HCT116 (cell line): ENCODE results near the gene ZDHHC14. TPM values are rescaled to one million over a fixed set of nuclear protein-coding genes. Genes with fewer than 3 reads are reported as not detected.

Source experiments
- ATAC-seq: fragments of 200-7000 bp; cut with Tn5 transposase; 2 replicates; pipeline ENCODE4 v1.9.1; 2020; ENCODE audit warnings: mild to moderate bottlenecking, moderate library complexity
- BruUV-seq: library from RNA; stranded (reverse); fragments of 400-500 nt; replicated peaks from 2 replicates; lab custom pipeline; 2021; lab: Mats Ljungman, UMichigan
- CTCF ChIA-PET: fragments of 300-600 bp; sonication (Branson Sonifier 250); formaldehyde crosslinking; loops from one replicate; lab custom pipeline; 2021; ENCODE audit warnings: antibody characterized with exemption; lab: Charles Lee
- POLR2A ChIA-PET: fragments of 300-600, 350-600 bp; sonication (Branson Sonifier 250); formaldehyde crosslinking; loops from one replicate; lab custom pipeline; 2021; ENCODE audit warnings: antibody characterized with exemption; lab: Charles Lee
- RAD21 ChIA-PET, 2 experiments: fragments of 300-600 bp; sonication (Branson Sonifier 250); formaldehyde crosslinking; loops; one replicate each; lab custom pipeline; 2023; ENCODE audit warnings: low total read pairs in 2 of 2; ENCODE audit not compliant: uncharacterized antibody in 2 of 2, unreplicated experiment in 2 of 2, low non-redundant PET in 1 of 2; lab: Charles Lee
- DNase-seq: peaks from one replicate; pipeline ENCODE4 v3.0.0-alpha.2; 2010; ENCODE audit warnings: low read depth, low spot score
- H2AFZ ChIP-seq: fragments of 200-600 bp; shearing (Covaris generic), sonication (generic); 2 replicates; pipeline ENCODE4 v1.6.1; 2017; ENCODE audit warnings: low read depth, mixed run types, mixed read lengths, antibody characterized with exemption, low read length; ENCODE audit not compliant: poor library complexity, severe bottlenecking
- H3K27ac ChIP-seq: 2 replicates; pipeline ENCODE4 v1.5.1; 2012; ENCODE audit warnings: low read depth, low read length
- H3K27me3 ChIP-seq: fragments of 200-600 bp; sonication (generic); 2 replicates; pipeline ENCODE4 v1.6.1; 2016; ENCODE audit warnings: mixed run types, low read length, mixed read lengths; ENCODE audit not compliant: insufficient read depth
- H3K36me3 ChIP-seq, 2 experiments: fragments of 200-500 bp in 1 of 2; fragments of 200-600 bp in 1 of 2; sonication (Bioruptor generic) in 1 of 2; sonication (generic) in 1 of 2; 2 replicates each; pipeline versions ENCODE4 v1.5.1 to v1.6.1; 2014 to 2016; ENCODE audit warnings: low read length in 2 of 2, inconsistent platforms in 1 of 2, mixed read lengths in 1 of 2, mixed run types in 1 of 2; ENCODE audit not compliant: insufficient read depth in 2 of 2, control insufficient read depth in 1 of 2
- H3K4me1 ChIP-seq, 2 experiments: fragments of 200-600 bp in 1 of 2; sonication (generic) in 1 of 2; 2 replicates each; pipeline versions ENCODE4 v1.5.1 to v1.6.1; 2012 to 2017; ENCODE audit warnings: low read length in 2 of 2, inconsistent platforms in 1 of 2, mild to moderate bottlenecking in 1 of 2, mixed read lengths in 1 of 2, mixed run types in 1 of 2, moderate library complexity in 1 of 2; ENCODE audit not compliant: insufficient read depth in 2 of 2, control insufficient read depth in 1 of 2
- H3K4me2 ChIP-seq: fragments of 200-600 bp; sonication (generic); 2 replicates; pipeline ENCODE4 v1.6.1; 2017; ENCODE audit warnings: mixed run types, low read length, mixed read lengths
- H3K4me3 ChIP-seq, 2 experiments: fragments of 200-600 bp in 1 of 2; sonication (generic) in 1 of 2; replicated peaks in 1 of 2; 2 replicates each; pipeline ENCODE4 v1.5.1; 2011 to 2016; ENCODE audit warnings: low read length in 2 of 2, control low read depth in 1 of 2, low read depth in 1 of 2, mild to moderate bottlenecking in 1 of 2, mixed read lengths in 1 of 2, mixed run types in 1 of 2
- H3K79me2 ChIP-seq: fragments of 200-600 bp; sonication (generic); 2 replicates; pipeline ENCODE4 v1.6.1; 2017; ENCODE audit warnings: mild to moderate bottlenecking, mixed run types, low read length, moderate library complexity, mixed read lengths; ENCODE audit not compliant: insufficient read depth
- H3K9ac ChIP-seq: fragments of 200-600 bp; sonication (generic); 2 replicates; pipeline ENCODE4 v1.6.1; 2016; ENCODE audit warnings: low read length, mixed read lengths
- H3K9me2 ChIP-seq: fragments of 200-600 bp; sonication (generic), shearing (Covaris generic); 2 replicates; pipeline ENCODE4 v1.6.1; 2017; ENCODE audit warnings: mixed run types, mild to moderate bottlenecking, moderate library complexity; ENCODE audit not compliant: insufficient read depth
- H3K9me3 ChIP-seq, 2 experiments: fragments of 200-500 bp in 1 of 2; fragments of 200-600 bp in 1 of 2; sonication (Bioruptor generic) in 1 of 2; sonication (generic) in 1 of 2; 2 replicates each; pipeline ENCODE4 v1.6.1; 2014 to 2017; ENCODE audit warnings: low read length in 2 of 2, mixed read lengths in 2 of 2, inconsistent platforms in 1 of 2, low read depth in 1 of 2, mild to moderate bottlenecking in 1 of 2, mixed run types in 1 of 2, moderate library complexity in 1 of 2; ENCODE audit not compliant: control insufficient read depth in 1 of 2, insufficient read depth in 1 of 2
- H4K20me1 ChIP-seq: fragments of 200-600 bp; sonication (generic), shearing (Covaris generic); 2 replicates; pipeline ENCODE4 v1.6.1; 2017; ENCODE audit warnings: mixed run types, mild to moderate bottlenecking, moderate library complexity; ENCODE audit not compliant: insufficient read depth
- CBX3 ChIP-seq: IDR thresholded peaks from 2 replicates; pipeline ENCODE4 v1.6.1; 2012; ENCODE audit warnings: low read depth
- CEBPB ChIP-seq: IDR thresholded peaks from 2 replicates; pipeline ENCODE4 v1.6.1; 2012; ENCODE audit warnings: low read depth
- EZH2 ChIP-seq: fragments of 200-600 bp; sonication (generic); IDR thresholded peaks from 2 replicates; pipeline ENCODE4 v1.6.1; 2017; ENCODE audit warnings: antibody characterized with exemption, mixed run types
- POLR2A ChIP-seq: IDR thresholded peaks from 2 replicates; pipeline ENCODE4 v1.7.0; 2011; ENCODE audit warnings: borderline replicate concordance; ENCODE audit not compliant: insufficient read depth, insufficient read length; ENCODE audit errors: extremely low read depth
- POLR2AphosphoS5 ChIP-seq: IDR thresholded peaks from 2 replicates; pipeline ENCODE4 v1.6.1; 2011; ENCODE audit warnings: mild to moderate bottlenecking, low read depth, low read length, moderate library complexity
- SIN3A ChIP-seq: IDR thresholded peaks from 2 replicates; pipeline ENCODE4 v1.6.1; 2012; ENCODE audit warnings: low read depth
- SP1 ChIP-seq: IDR thresholded peaks from 2 replicates; pipeline ENCODE4 v1.6.1; 2012; ENCODE audit warnings: low read depth
- SRF ChIP-seq: IDR thresholded peaks from 2 replicates; pipeline ENCODE4 v1.6.1; 2012; ENCODE audit warnings: low read depth
- TCF7L2 ChIP-seq: IDR thresholded peaks from 2 replicates; pipeline ENCODE4 v1.7.0; 2011; ENCODE audit warnings: borderline replicate concordance, inconsistent platforms; ENCODE audit not compliant: insufficient read depth, insufficient read length; ENCODE audit errors: extremely low read depth
- ZNF274 ChIP-seq: fragments of 200-500 bp; sonication (Bioruptor generic); IDR thresholded peaks from 2 replicates; pipeline ENCODE4 v1.6.1; 2014; ENCODE audit warnings: mild to moderate bottlenecking, low read depth, low read length, inconsistent platforms
- intact Hi-C: fragments of 100-400 bp; cut with micrococcal nuclease; formaldehyde crosslinking; loops from 2 replicates; pipeline ENCODE4 v1.10.0; 2022
- total RNA-seq: library from RNA; stranded (reverse); gene quantifications from one replicate; pipeline ENCODE4 v1.2.1, GENCODE V29; 2021; ENCODE audit not compliant: unreplicated experiment
- TF ChIP-seq, protein P1 (sequence below): IDR thresholded peaks from 2 replicates; pipeline ENCODE4 v1.6.1; 2011; ENCODE audit warnings: mild to moderate bottlenecking, low read length, moderate library complexity; ENCODE audit not compliant: insufficient replicate concordance; ENCODE audit errors: extremely low read depth
- TF ChIP-seq, protein P2 (sequence below): IDR thresholded peaks from 2 replicates; pipeline ENCODE4 v1.6.1; 2012
- TF ChIP-seq, protein P3 (sequence below), 3 experiments: fragments of 200-600 bp in 1 of 3; sonication (generic) in 1 of 3; IDR thresholded peaks in 2 of 3; conservative IDR thresholded peaks in 1 of 3; 2 replicates each; pipeline ENCODE4 v1.5.1; 2012 to 2017; ENCODE audit warnings: low read depth in 2 of 3, low read length in 2 of 3, antibody characterized with exemption in 1 of 3, borderline replicate concordance in 1 of 3, control low read depth in 1 of 3, mild to moderate bottlenecking in 1 of 3, mixed read lengths in 1 of 3, mixed run types in 1 of 3, moderate library complexity in 1 of 3; ENCODE audit not compliant: insufficient read depth in 1 of 3

The ZDHHC14 gene
- total RNA-seq, 1 experiment from 2014 or later = 5.3 TPM

DNA sequence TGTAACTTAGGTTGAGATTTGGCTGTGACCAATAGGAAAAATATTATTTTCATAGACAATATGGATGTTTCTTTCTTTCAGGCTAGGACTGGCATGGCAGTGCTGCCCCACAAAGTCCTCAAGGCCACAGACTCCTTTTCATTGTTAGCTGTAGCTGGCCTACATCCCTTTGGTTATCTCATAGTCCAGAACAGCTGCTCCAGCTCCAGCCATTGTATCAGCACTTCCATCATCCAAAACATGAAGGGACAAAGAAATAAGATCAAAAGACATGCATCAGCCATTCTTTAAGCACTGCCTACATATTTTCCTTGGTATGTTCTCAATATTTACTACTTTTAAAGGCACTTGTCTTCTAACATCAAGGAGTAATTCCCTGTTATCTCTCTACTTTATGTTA is 73.0 kb downstream of the ZDHHC14 start:
- Histone ChIP-seq H3K4me3 (no peak overlapping the region), H3K27me3 (no peaks in the 10 kb centered on the region), H4K20me1 (no peaks in the 10 kb centered on the region), H3K79me2 (no peaks in the 10 kb centered on the region), H3K4me2 (no peak overlapping the region), H3K9me3 (no peaks in the 10 kb centered on the region), H3K4me1 (no peaks in the 10 kb centered on the region), H3K9me2 (no peaks in the 10 kb centered on the region), H3K9ac (no peak overlapping the region), H3K27ac (no peak overlapping the region), H3K36me3 (no peaks in the 10 kb centered on the region), H2AFZ (no peak overlapping the region)
- intact Hi-C loops = no loop called here
- TF ChIP-seq, protein P1, sequence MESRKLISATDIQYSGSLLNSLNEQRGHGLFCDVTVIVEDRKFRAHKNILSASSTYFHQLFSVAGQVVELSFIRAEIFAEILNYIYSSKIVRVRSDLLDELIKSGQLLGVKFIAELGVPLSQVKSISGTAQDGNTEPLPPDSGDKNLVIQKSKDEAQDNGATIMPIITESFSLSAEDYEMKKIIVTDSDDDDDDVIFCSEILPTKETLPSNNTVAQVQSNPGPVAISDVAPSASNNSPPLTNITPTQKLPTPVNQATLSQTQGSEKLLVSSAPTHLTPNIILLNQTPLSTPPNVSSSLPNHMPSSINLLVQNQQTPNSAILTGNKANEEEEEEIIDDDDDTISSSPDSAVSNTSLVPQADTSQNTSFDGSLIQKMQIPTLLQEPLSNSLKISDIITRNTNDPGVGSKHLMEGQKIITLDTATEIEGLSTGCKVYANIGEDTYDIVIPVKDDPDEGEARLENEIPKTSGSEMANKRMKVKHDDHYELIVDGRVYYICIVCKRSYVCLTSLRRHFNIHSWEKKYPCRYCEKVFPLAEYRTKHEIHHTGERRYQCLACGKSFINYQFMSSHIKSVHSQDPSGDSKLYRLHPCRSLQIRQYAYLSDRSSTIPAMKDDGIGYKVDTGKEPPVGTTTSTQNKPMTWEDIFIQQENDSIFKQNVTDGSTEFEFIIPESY = no peak
- TF ChIP-seq SIN3A (no peak), SP1 (no peak), EZH2 (no peak), SRF (no peak), POLR2AphosphoS5 (no peak), TCF7L2 (no peak), CEBPB (no peak), ZNF274 (no peak), CBX3 (no peak), POLR2A (no peak)
- TF ChIP-seq, protein P2, sequence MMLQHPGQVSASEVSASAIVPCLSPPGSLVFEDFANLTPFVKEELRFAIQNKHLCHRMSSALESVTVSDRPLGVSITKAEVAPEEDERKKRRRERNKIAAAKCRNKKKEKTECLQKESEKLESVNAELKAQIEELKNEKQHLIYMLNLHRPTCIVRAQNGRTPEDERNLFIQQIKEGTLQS = no peak
- TF ChIP-seq, protein P3, sequence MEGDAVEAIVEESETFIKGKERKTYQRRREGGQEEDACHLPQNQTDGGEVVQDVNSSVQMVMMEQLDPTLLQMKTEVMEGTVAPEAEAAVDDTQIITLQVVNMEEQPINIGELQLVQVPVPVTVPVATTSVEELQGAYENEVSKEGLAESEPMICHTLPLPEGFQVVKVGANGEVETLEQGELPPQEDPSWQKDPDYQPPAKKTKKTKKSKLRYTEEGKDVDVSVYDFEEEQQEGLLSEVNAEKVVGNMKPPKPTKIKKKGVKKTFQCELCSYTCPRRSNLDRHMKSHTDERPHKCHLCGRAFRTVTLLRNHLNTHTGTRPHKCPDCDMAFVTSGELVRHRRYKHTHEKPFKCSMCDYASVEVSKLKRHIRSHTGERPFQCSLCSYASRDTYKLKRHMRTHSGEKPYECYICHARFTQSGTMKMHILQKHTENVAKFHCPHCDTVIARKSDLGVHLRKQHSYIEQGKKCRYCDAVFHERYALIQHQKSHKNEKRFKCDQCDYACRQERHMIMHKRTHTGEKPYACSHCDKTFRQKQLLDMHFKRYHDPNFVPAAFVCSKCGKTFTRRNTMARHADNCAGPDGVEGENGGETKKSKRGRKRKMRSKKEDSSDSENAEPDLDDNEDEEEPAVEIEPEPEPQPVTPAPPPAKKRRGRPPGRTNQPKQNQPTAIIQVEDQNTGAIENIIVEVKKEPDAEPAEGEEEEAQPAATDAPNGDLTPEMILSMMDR (IDR thresholded peaks at IDR 0.05 in 2 of 3, conservative IDR thresholded peaks at IDR 0.05 in 1 of 3; ENCODE audit: borderline replicate concordance in 1 of 3, insufficient read depth in 1 of 3, low read depth in 2 of 3, low read length in 2 of 3) = no peak
- ATAC-seq (no peak), DNase-seq (no peak)
- CTCF ChIA-PET = no interaction called here
- POLR2A ChIA-PET = no interaction called here
- no TSS peak for BruUV-seq
- RAD21 ChIA-PET = interaction anchor here in 1 of 2 experiments (0.6 kb wide), 1 partner anchor 159 kb away, joined by 4 read pairs; no protein-coding TSS in a partner anchor
